NCI-H748 (cell line): Measurements from ENCODE around the gene TBCK.

Source experiments
- DNase-seq: peaks from one replicate; lab custom pipeline; 2025; ENCODE audit not compliant: unreplicated experiment; lab: John Stamatoyannopoulos, UW

Gene TBCK

GRCh38 chr4:106287353-106287969 lies 28.5 kb downstream of the TBCK start:
- peak; percentile 2 for DNase-seq

- DNase-seq: no peak
Measured at GRCh38 chr4:106286611-106287010, 29.4 kb downstream of the TBCK start.

GRCh38 chr4:106284227-106284626 lies 31.8 kb downstream of the TBCK start:
- DNase-seq: no peak

- DNase-seq: no peak
Measured at GRCh38 chr4:106277140-106277675, 38.8 kb downstream of the TBCK start.

GRCh38 chr4:106273831-106274230 lies 42.2 kb downstream of the TBCK start:
- no peak for DNase-seq

- DNase-seq: no peak
Measured at GRCh38 chr4:106270736-106271135, 45.3 kb downstream of the TBCK start.

GRCh38 chr4:106269711-106270110 lies 46.3 kb downstream of the TBCK start:
- DNase-seq: no peak

- no peak for DNase-seq
Measured at GRCh38 chr4:106268786-106269185, 47.2 kb downstream of the TBCK start.

GRCh38 chr4:106266201-106266600 lies 49.8 kb downstream of the TBCK start:
- DNase-seq: peak; percentile 39

GRCh38 chr4:106264331-106264728 lies 51.7 kb downstream of the TBCK start:
- DNase-seq: peak; percentile 15

- DNase-seq: no peak
Measured at GRCh38 chr4:106263594-106264330, 52.2 kb downstream of the TBCK start.

GRCh38 chr4:106261980-106262379 lies 54.0 kb downstream of the TBCK start:
- DNase-seq: no peak

- DNase-seq: no peak
Measured at GRCh38 chr4:106258145-106259045, 57.6 kb downstream of the TBCK start.

- no peak for DNase-seq
Measured at GRCh38 chr4:106256190-106256589, 59.8 kb downstream of the TBCK start.

GRCh38 chr4:106255195-106255594 lies 60.8 kb downstream of the TBCK start:
- no peak for DNase-seq

- DNase-seq: no peak
Measured at GRCh38 chr4:106253364-106254129, 62.5 kb downstream of the TBCK start.

- DNase-seq: no peak
Measured at GRCh38 chr4:106247600-106247999, 68.4 kb downstream of the TBCK start.

- DNase-seq: no peak
Measured at GRCh38 chr4:106246441-106246840, 69.6 kb downstream of the TBCK start.

GRCh38 chr4:106245176-106245575 lies 70.8 kb downstream of the TBCK start:
- no peak for DNase-seq

GRCh38 chr4:106240699-106241098 lies 75.3 kb downstream of the TBCK start:
- DNase-seq: no peak
